Cardiac muscle cell (in vitro differentiated cells and primary cell): ENCODE data around the gene CNN2. TPM values are rescaled to one million over a fixed set of nuclear protein-coding genes. Genes with fewer than 3 reads are reported as not detected.
"Not testable (repeated sequence)": the region's sequence is repeated elsewhere in the genome, so short reads cannot be mapped to it uniquely, and the experiment has no call there.

Experiments
- DNase-seq, 2 donors: peaks; one replicate each; pipeline versions ENCODE4 v3.0.0 to v3.0.0-alpha.2; 2010 to 2017; ENCODE audit warnings: low read depth in 1 of 2, low spot score in 1 of 2
- H3K27ac ChIP-seq: fragments of 200-600 bp; sonication (generic); 2 replicates; pipeline ENCODE4 v1.5.1; 2016
- H3K27me3 ChIP-seq: fragments of 200-600 bp; sonication (generic); 2 replicates; pipeline ENCODE4 v1.6.0; 2016; ENCODE audit warnings: control low read depth
- H3K36me3 ChIP-seq: fragments of 200-600 bp; sonication (generic); 2 replicates; pipeline ENCODE4 v1.5.1; 2016; ENCODE audit warnings: control low read depth
- H3K4me1 ChIP-seq: fragments of 200-600 bp; sonication (generic); 2 replicates; pipeline ENCODE4 v1.8.1; 2017; ENCODE audit warnings: low read depth, mild to moderate bottlenecking, mixed run types
- H3K4me3 ChIP-seq: fragments of 200-600 bp; sonication (generic); 2 replicates; pipeline ENCODE4 v1.5.1; 2016; ENCODE audit warnings: mild to moderate bottlenecking
- H3K9me3 ChIP-seq: fragments of 200-600 bp; sonication (generic); 2 replicates; pipeline ENCODE4 v1.5.1; 2017; ENCODE audit warnings: low read depth, mild to moderate bottlenecking, control low read depth
- CTCF ChIP-seq: IDR thresholded peaks from 2 replicates; pipeline ENCODE4 v1.5.1; 2012; ENCODE audit warnings: low read depth, mild to moderate bottlenecking, low read length
- polyA plus RNA-seq: library from polyadenylated mRNA; unstranded; fragments of >200 nt; fragmentation: Nextera tagmentation; extraction: Ambion mirVana; gene quantifications from 2 replicates; pipeline ENCODE4 v1.2.1, GENCODE V29; 2016
- total RNA-seq: library from RNA; depleted of rRNA; stranded (reverse); fragments of >200 nt; gene quantifications from 2 replicates; pipeline ENCODE4 v1.2.3, GENCODE V29; 2016

The CNN2 gene
- total and polyA plus RNA-seq, 2 experiments from 2014 or later = 158 to 185 TPM

- TF ChIP-seq CTCF = no peak
- Histone ChIP-seq H3K4me1 (peaks cover 35% of the 10 kb centered on the region), H3K27me3 (no peaks in the 10 kb centered on the region), H3K27ac (no peak overlapping the region), H3K36me3 (peaks cover 7% of the 10 kb centered on the region), H3K9me3 (no peaks in the 10 kb centered on the region), H3K4me3 (no peak overlapping the region)
- no peak for DNase-seq
These were observed 8.0 kb upstream of the CNN2 start for GRCh38 chr19:1018393-1018792.

GRCh38 chr19:1018932-1019615 is 7.3 kb upstream of the CNN2 start:
- H3K4me1 ChIP-seq = peaks cover 35% of the 10 kb centered on the region
- H3K27ac ChIP-seq = no peak overlapping the region
- DNase-seq = no peak
- TF ChIP-seq CTCF = no peak
- H3K9me3 ChIP-seq = no peaks in the 10 kb centered on the region
- no peaks in the 10 kb centered on the region for H3K27me3 ChIP-seq
- peaks cover 1% of the 10 kb centered on the region for H3K36me3 ChIP-seq
- peak overlapping the region; percentile 85 for H3K4me3 ChIP-seq

GRCh38 chr19:1019616-1019961 is 6.8 kb upstream of the CNN2 start:
- no peaks in the 10 kb centered on the region for H3K27me3 ChIP-seq
- H3K9me3 ChIP-seq = no peaks in the 10 kb centered on the region
- no peaks in the 10 kb centered on the region for H3K36me3 ChIP-seq
- peak overlapping the region; percentile 85 for H3K4me3 ChIP-seq
- no peak overlapping the region for H3K27ac ChIP-seq
- TF ChIP-seq CTCF = no peak
- H3K4me1 ChIP-seq = peaks cover 35% of the 10 kb centered on the region
- no peak for DNase-seq

- peak overlapping the region; percentile 85 for H3K4me3 ChIP-seq
- H3K27ac ChIP-seq = peak overlapping the region; percentile 99
- no peaks in the 10 kb centered on the region for H3K9me3 ChIP-seq
- no peak for TF ChIP-seq CTCF
- H3K36me3 ChIP-seq = no peaks in the 10 kb centered on the region
- H3K27me3 ChIP-seq = no peaks in the 10 kb centered on the region
- peaks cover 35% of the 10 kb centered on the region for H3K4me1 ChIP-seq
- DNase-seq = no peak
These were observed 6.2 kb upstream of the CNN2 start for GRCh38 chr19:1019980-1020867.

GRCh38 chr19:1020868-1021425 is 5.5 kb upstream of the CNN2 start, which contains the start of gene TMEM259:
Gene TMEM259 (minus strand): TSS chr19:1021123. CDS start chr19:1020996, 127 bp downstream.
- Histone ChIP-seq H3K36me3 (no peaks in the 10 kb centered on the region), H3K4me3 (peak within 1 kb of the TSS; percentile 85), H3K9me3 (no peaks in the 10 kb centered on the region), H3K27me3 (no peaks in the 10 kb centered on the region), H3K27ac (peak within 1 kb of the TSS; percentile 99), H3K4me1 (peaks cover 35% of the 10 kb centered on the region)
- peak; percentile 99 for DNase-seq
- TF ChIP-seq CTCF = no peak

GRCh38 chr19:1023883-1024188 is 2.6 kb upstream of the CNN2 start:
- H3K36me3 ChIP-seq, H3K9me3 ChIP-seq, DNase-seq, H3K27me3 ChIP-seq, H3K4me3 ChIP-seq, H3K27ac ChIP-seq: not testable (repeated sequence)
- H3K4me1 ChIP-seq = peaks cover 10% of the 10 kb centered on the region

- H3K27ac ChIP-seq = peak overlapping the region; percentile 100
- H3K36me3 ChIP-seq, H3K27me3 ChIP-seq, H3K4me3 ChIP-seq, H3K4me1 ChIP-seq, DNase-seq, H3K9me3 ChIP-seq: not testable (repeated sequence)
These were observed 1.3 kb upstream of the CNN2 start for GRCh38 chr19:1025080-1025479.
